Measurements from ENCODE around the gene PSMG2. TPM values are rescaled to one million over a fixed set of nuclear protein-coding genes. Genes with fewer than 3 reads are reported as not detected.
A peak's percentile ranks its signal among the peaks of the same experiment; 100 is the strongest.

PSMG2 gene
- total and polyA plus RNA-seq, 2 of the 13 experiments (the other 11 are each of a cell fraction or from before 2014, with no cell fraction given) = 53.4 to 94.8 TPM

DNA sequence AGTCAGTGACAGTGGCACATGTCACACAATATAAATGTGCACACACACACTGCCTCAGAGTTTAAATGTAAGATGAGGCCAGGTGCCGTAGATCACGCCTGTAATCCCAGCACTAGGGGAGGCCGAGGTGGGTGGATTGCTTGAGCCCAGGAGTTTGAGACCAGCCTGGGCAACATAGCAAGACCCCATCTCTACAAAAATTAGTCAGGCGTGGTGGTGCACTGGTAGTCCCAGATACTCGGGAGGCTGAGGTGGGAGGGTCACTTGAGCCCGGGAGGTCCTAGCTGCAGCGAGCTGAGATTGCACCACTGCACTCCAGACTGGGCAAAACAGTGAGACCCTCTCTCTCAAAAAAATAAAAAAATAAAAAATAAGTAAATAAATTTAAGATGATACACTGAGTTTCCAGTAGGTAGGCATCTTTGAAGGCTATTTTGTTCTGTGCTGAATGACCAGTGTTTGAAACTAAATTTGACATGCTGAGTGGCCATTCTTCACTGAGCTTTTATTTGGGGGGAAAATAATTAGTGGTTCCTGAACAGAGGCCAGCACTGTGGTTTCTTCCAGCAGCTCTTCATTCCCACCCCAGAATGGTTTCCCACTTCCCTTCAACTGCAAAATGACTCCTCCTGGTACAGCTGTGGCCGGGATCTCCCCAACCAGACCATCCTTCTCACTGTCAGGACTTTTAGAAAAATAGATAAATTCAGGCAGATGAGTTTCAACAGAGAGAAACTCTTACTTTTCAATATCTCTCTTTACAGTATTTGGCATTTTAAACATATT is 44.9 kb downstream of the PSMG2 start:
- Histone ChIP-seq H3K79me2 (ENCODE audit: insufficient read depth, low read length) (no peaks in the 10 kb centered on the region), H3K4me1 (ENCODE audit: insufficient read depth, low read length) (peaks cover 26% of the 10 kb centered on the region), H3K27ac (ENCODE audit: extremely low read length, insufficient read depth, low read length) (no peak overlapping the region), H3K9ac (ENCODE audit: insufficient read depth, low read depth, low read length) (no peak overlapping the region), H4K20me1 (ENCODE audit: insufficient read depth, low read length) (no peaks in the 10 kb centered on the region), H2AFZ (ENCODE audit: low read length) (no peak overlapping the region), H3K4me3 (replicated peaks in 1 of 3; ENCODE audit: insufficient read depth in 1 of 3, low read depth in 2 of 3, low read length in 3 of 3) (no peak overlapping the region), H3K36me3 (replicated peaks in 1 of 2; ENCODE audit: control insufficient read depth in 1 of 2, insufficient read depth in 2 of 2, low read length in 2 of 2) (no peaks in the 10 kb centered on the region), H3K27me3 (ENCODE audit: control insufficient read depth in 1 of 2, insufficient read depth in 2 of 2, low read length in 2 of 2) (no peaks in the 10 kb centered on the region), H3K9me3 (ENCODE audit: low read length) (no peaks in the 10 kb centered on the region), H3K4me2 (ENCODE audit: low read depth, low read length) (no peak overlapping the region)
- ChIA-PET CTCF (ENCODE audit: low intra/inter-chr PET ratio, low total read pairs) (no interaction called here), POLR2A (no interaction called here)
- in situ Hi-C loops (cut with HindIII; ENCODE audit: extremely low pct_ligation_motif_present, low pct_unique_long_range_greater_than_20kb) (no loop called here), intact Hi-C loops (cut with micrococcal nuclease; ENCODE audit: unreplicated experiment) (no loop called here)
- 80% methylated on average over 8 of the region's 8 CpGs for WGBS (ENCODE audit: low lambda C conversion rate)
- BruUV-seq (replicated peaks) = no TSS peak
- no peak for ATAC-seq
- TF ChIP-seq, protein P1, sequence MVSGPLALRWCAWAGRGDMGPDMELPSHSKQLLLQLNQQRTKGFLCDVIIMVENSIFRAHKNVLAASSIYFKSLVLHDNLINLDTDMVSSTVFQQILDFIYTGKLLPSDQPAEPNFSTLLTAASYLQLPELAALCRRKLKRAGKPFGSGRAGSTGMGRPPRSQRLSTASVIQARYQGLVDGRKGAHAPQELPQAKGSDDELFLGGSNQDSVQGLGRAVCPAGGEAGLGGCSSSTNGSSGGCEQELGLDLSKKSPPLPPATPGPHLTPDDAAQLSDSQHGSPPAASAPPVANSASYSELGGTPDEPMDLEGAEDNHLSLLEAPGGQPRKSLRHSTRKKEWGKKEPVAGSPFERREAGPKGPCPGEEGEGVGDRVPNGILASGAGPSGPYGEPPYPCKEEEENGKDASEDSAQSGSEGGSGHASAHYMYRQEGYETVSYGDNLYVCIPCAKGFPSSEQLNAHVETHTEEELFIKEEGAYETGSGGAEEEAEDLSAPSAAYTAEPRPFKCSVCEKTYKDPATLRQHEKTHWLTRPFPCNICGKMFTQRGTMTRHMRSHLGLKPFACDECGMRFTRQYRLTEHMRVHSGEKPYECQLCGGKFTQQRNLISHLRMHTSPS (CRISPR knock-in tag; IDR thresholded peaks at IDR 0.05; ENCODE audit: low read depth) = no peak
- TF ChIP-seq ZNF121 (CRISPR knock-in tag; IDR thresholded peaks at IDR 0.05) = peak; percentile 75
- TF ChIP-seq HOXA9 (CRISPR knock-in tag; IDR thresholded peaks at IDR 0.05; ENCODE audit: borderline replicate concordance) = no peak
- DNase-seq (ENCODE audit: low spot score) = no peak
- FAIRE-seq = no peak

DNA sequence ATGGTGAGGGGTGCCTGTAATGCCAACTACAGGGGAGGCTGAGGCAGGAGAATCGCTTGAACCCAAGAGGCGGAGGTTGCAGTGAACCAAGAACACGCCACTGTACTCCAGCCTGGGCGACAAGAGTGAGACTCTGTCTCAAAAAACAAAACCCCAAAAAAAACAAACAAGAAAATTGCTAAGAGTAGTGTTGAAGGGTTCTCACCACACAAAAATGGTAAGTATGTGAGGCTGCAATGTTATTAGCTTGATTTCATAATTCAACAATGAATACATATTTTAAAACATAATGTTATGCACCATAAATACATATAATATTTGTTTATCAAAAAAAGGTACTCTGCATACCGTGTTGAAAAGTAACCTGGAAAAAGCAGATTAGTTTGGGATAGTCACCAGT is 45.8 kb downstream of the PSMG2 start:
- DNase-seq (ENCODE audit: low spot score) = no peak
- ChIA-PET CTCF (ENCODE audit: low intra/inter-chr PET ratio, low total read pairs) (no interaction called here), POLR2A (interaction anchor here (1.0 kb wide), 1 partner anchor 18 kb away, joined by 3 read pairs; no protein-coding TSS in a partner anchor)
- 90% methylated on average over 5 of the region's 5 CpGs for WGBS (ENCODE audit: low lambda C conversion rate)
- peaks cover 26% of the 10 kb centered on the region for H3K4me1 ChIP-seq (ENCODE audit: insufficient read depth, low read length)
- H3K9me3 ChIP-seq (ENCODE audit: low read length) = no peaks in the 10 kb centered on the region
- no peaks in the 10 kb centered on the region for H3K36me3 ChIP-seq (replicated peaks in 1 of 2; ENCODE audit: control insufficient read depth in 1 of 2, insufficient read depth in 2 of 2, low read length in 2 of 2)
- no peaks in the 10 kb centered on the region for H4K20me1 ChIP-seq (ENCODE audit: insufficient read depth, low read length)
- no peak overlapping the region for H2AFZ ChIP-seq (ENCODE audit: low read length)
- ATAC-seq = no peak
- H3K4me3 ChIP-seq (replicated peaks in 1 of 3; ENCODE audit: insufficient read depth in 1 of 3, low read depth in 2 of 3, low read length in 3 of 3) = no peak overlapping the region
- H3K79me2 ChIP-seq (ENCODE audit: insufficient read depth, low read length) = no peaks in the 10 kb centered on the region
- intact Hi-C loops (cut with micrococcal nuclease; ENCODE audit: unreplicated experiment) = no loop called here
- FAIRE-seq = no peak
- no peaks in the 10 kb centered on the region for H3K27me3 ChIP-seq (ENCODE audit: control insufficient read depth in 1 of 2, insufficient read depth in 2 of 2, low read length in 2 of 2)
- TF ChIP-seq, protein P2, sequence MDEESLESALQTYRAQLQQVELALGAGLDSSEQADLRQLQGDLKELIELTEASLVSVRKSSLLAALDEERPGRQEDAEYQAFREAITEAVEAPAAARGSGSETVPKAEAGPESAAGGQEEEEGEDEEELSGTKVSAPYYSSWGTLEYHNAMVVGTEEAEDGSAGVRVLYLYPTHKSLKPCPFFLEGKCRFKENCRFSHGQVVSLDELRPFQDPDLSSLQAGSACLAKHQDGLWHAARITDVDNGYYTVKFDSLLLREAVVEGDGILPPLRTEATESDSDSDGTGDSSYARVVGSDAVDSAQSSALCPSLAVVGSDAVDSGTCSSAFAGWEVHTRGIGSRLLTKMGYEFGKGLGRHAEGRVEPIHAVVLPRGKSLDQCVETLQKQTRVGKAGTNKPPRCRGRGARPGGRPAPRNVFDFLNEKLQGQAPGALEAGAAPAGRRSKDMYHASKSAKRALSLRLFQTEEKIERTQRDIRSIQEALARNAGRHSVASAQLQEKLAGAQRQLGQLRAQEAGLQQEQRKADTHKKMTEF (CRISPR knock-in tag; IDR thresholded peaks at IDR 0.05) = no peak
- TF ChIP-seq ZNF660 (CRISPR knock-in tag; IDR thresholded peaks at IDR 0.05; ENCODE audit: borderline replicate concordance, low read depth) (no peak), NR3C1 (CRISPR knock-in tag; IDR thresholded peaks at IDR 0.05) (no peak), ZNF768 (CRISPR knock-in tag; IDR thresholded peaks at IDR 0.05) (no peak), ZNF546 (CRISPR knock-in tag; conservative IDR thresholded peaks at IDR 0.05) (no peak), ZNF724P (CRISPR knock-in tag; IDR thresholded peaks at IDR 0.05; ENCODE audit: borderline replicate concordance) (no peak)
- TF ChIP-seq, protein P3, sequence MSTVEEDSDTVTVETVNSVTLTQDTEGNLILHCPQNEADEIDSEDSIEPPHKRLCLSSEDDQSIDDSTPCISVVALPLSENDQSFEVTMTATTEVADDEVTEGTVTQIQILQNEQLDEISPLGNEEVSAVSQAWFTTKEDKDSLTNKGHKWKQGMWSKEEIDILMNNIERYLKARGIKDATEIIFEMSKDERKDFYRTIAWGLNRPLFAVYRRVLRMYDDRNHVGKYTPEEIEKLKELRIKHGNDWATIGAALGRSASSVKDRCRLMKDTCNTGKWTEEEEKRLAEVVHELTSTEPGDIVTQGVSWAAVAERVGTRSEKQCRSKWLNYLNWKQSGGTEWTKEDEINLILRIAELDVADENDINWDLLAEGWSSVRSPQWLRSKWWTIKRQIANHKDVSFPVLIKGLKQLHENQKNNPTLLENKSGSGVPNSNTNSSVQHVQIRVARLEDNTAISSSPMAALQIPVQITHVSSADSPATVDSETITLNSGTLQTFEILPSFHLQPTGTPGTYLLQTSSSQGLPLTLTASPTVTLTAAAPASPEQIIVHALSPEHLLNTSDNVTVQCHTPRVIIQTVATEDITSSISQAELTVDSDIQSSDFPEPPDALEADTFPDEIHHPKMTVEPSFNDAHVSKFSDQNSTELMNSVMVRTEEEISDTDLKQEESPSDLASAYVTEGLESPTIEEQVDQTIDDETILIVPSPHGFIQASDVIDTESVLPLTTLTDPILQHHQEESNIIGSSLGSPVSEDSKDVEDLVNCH (CRISPR knock-in tag; IDR thresholded peaks at IDR 0.05) = no peak
- H3K9ac ChIP-seq (ENCODE audit: insufficient read depth, low read depth, low read length) = no peak overlapping the region
- no TSS peak for BruUV-seq (replicated peaks)
- H3K4me2 ChIP-seq (ENCODE audit: low read depth, low read length) = no peak overlapping the region
- in situ Hi-C loops (cut with HindIII; ENCODE audit: extremely low pct_ligation_motif_present, low pct_unique_long_range_greater_than_20kb) = no loop called here
- no peak overlapping the region for H3K27ac ChIP-seq (ENCODE audit: extremely low read length, insufficient read depth, low read length)

Data from HepG2 (cell line).